ENCODE measurements around the gene MIOX. TPM values are rescaled to one million over a fixed set of nuclear protein-coding genes. Genes with fewer than 3 reads are reported as not detected.

Gene MIOX
- total RNA-seq, 1 experiment from 2014 or later = 1.4 TPM

- H3K9me3 ChIP-seq (ENCODE audit: control insufficient read depth, low read depth, low read length) = no peaks in the 10 kb centered on the region
- Mint-ChIP-seq H3K27ac (peak overlapping the region in 1 of 3 experiments; percentile 23; a peak in 1 of 7 replicates), H3K4me3 (no peak overlapping the region), H3K4me1 (no peaks in the 10 kb centered on the region), H3K36me3 (ENCODE audit: insufficient read depth in 1 of 3, low read depth in 3 of 3) (peaks cover 26 to 85% (median 76%) of the 10 kb centered on the region in 3 experiments), H3K9me3 (no peaks in the 10 kb centered on the region), H3K27me3 (ENCODE audit: low read depth) (no peaks in the 10 kb centered on the region)
- H2BK15ac ChIP-seq (ENCODE audit: low read depth, low read length) = no peak overlapping the region
- no peak overlapping the region for H2AK5ac ChIP-seq (ENCODE audit: insufficient read length, low read length)
- WGBS (ENCODE audit: extremely low coverage, insufficient read length, low lambda C conversion rate) = no CpG with 5 or more reads among the region's 28 CpGs
- H3K27ac ChIP-seq (ENCODE audit: insufficient read length, low read depth, low read length) = no peak overlapping the region
- no peak overlapping the region for H4K91ac ChIP-seq (ENCODE audit: insufficient read length, low read depth, low read length)
- no peaks in the 10 kb centered on the region for H3K27me3 ChIP-seq (ENCODE audit: insufficient read depth, low read length)
- H3K4me2 ChIP-seq (ENCODE audit: insufficient read depth, insufficient read length, low read length) = no peak overlapping the region
- no peak overlapping the region for H2BK12ac ChIP-seq (ENCODE audit: insufficient read length, low read depth, low read length)
- H3K23ac ChIP-seq (ENCODE audit: insufficient read length, low read depth, low read length) = no peak overlapping the region
- no peak overlapping the region for H4K8ac ChIP-seq (replicated peaks; ENCODE audit: insufficient read length, low read depth, low read length)
- no peaks in the 10 kb centered on the region for H3K23me2 ChIP-seq (ENCODE audit: insufficient read length, low read depth, low read length, poor library complexity, severe bottlenecking)
- H3K4ac ChIP-seq (ENCODE audit: low read depth, low read length) = no peak overlapping the region
- no peak overlapping the region for H2BK120ac ChIP-seq (ENCODE audit: low read depth, low read length, poor library complexity, severe bottlenecking)
- H2BK20ac ChIP-seq (ENCODE audit: low read depth, low read length, poor library complexity, severe bottlenecking) = no peak overlapping the region
- no peaks in the 10 kb centered on the region for H4K20me1 ChIP-seq (ENCODE audit: control insufficient read depth, insufficient read depth, insufficient read length)
- H3K79me1 ChIP-seq (ENCODE audit: insufficient read depth, low read depth, low read length, poor library complexity, severe bottlenecking) = no peaks in the 10 kb centered on the region
- no peak overlapping the region for H3K14ac ChIP-seq (ENCODE audit: insufficient read depth, low read length)
- H3T11ph ChIP-seq (ENCODE audit: low read length) = no peak overlapping the region
- DNase-seq = no peak
- H3K79me2 ChIP-seq (ENCODE audit: insufficient read depth, low read length) = no peaks in the 10 kb centered on the region
- H3K56ac ChIP-seq (ENCODE audit: insufficient read length, low read depth, low read length) = no peak overlapping the region
- no peak overlapping the region for H4K5ac ChIP-seq (ENCODE audit: insufficient read length, low read depth, low read length)
- no peak for TF ChIP-seq CTCF (conservative IDR thresholded peaks at IDR 0.05)
- no peak overlapping the region for H2BK5ac ChIP-seq (ENCODE audit: insufficient read length, low read length)
- H3K9ac ChIP-seq (ENCODE audit: extremely low read depth, insufficient read length, low read length) = no peak overlapping the region
- no peaks in the 10 kb centered on the region for H3K4me1 ChIP-seq (ENCODE audit: insufficient read depth, low read length)
- H2AFZ ChIP-seq (ENCODE audit: low read length) = no peak overlapping the region
- no peak overlapping the region for H3K18ac ChIP-seq (ENCODE audit: insufficient read length, low read depth, low read length)
Measured at GRCh38 chr22:50463188-50463900, 23.3 kb upstream of the MIOX start.

Data from H9 (cell line).